ENCODE measurements around the gene CXCR1.
"Not testable (repeated sequence)": the region's sequence is repeated elsewhere in the genome, so short reads cannot be mapped to it uniquely, and the experiment has no call there.

CXCR1 gene

GRCh38 chr2:218166791-218167190, at the start of gene CXCR1:
Gene CXCR1 (minus strand): TSS chr2:218166962. CDS start chr2:218165211, 1,751 bp downstream.
- peak; percentile 3 for DNase-seq (ENCODE audit: low read depth)

GRCh38 chr2:218216336-218216673, 49.5 kb upstream of the CXCR1 start:
- DNase-seq (ENCODE audit: low read depth) = no peak

DNA sequence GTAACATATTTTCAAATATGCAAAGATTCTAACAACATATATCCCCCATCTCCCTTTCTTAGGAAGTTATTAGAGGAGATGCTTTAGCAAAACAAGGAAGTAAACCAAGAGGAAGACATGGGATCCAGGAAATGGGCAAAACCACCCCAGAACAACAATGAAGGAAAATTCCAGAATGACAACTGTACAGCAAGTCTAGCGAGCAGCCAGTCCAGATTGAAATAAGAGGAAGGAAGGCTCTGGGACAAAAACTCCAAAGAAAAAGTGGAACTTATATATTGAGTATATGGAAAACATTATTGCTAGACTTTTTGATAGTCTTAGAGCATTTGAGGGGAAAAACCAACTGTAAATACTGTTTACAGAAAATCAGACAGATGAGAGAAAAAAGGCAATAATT, 47.4 kb upstream of the CXCR1 start:
- no peak for DNase-seq (ENCODE audit: low read depth)

- no peak for DNase-seq (ENCODE audit: low read depth)
Observed at GRCh38 chr2:218209078-218209477, 42.3 kb upstream of the CXCR1 start.

- DNase-seq (ENCODE audit: low read depth) = no peak
Observed at GRCh38 chr2:218202266-218202665, 35.5 kb upstream of the CXCR1 start.

- DNase-seq (ENCODE audit: low read depth) = no peak
Observed at GRCh38 chr2:218196974-218197373, 30.2 kb upstream of the CXCR1 start.

DNA sequence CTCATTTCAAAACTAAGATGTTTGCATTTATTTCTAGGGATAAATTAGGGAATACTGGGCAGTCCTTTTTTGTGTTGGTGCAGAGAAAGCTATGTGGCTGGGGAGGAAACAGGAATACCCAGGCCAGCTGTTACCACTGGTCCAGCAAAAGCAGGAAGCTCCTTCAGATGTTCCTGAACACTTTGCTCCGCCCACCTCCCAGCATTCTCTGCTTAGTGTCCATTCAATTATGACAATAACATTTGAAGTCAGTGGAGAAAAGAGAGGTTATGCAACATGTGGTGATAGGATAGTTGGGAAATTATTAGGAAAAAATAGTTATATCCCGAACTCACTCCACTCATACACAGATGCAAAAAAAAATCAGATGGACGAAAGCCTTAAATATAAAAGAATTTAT, 28.1 kb upstream of the CXCR1 start:
- DNase-seq (ENCODE audit: low read depth) = no peak

- DNase-seq (ENCODE audit: low read depth) = no peak
Observed at GRCh38 chr2:218193701-218194100, 26.9 kb upstream of the CXCR1 start.

GRCh38 chr2:218192902-218193430, 26.2 kb upstream of the CXCR1 start:
- no peak for DNase-seq (ENCODE audit: low read depth)

DNA sequence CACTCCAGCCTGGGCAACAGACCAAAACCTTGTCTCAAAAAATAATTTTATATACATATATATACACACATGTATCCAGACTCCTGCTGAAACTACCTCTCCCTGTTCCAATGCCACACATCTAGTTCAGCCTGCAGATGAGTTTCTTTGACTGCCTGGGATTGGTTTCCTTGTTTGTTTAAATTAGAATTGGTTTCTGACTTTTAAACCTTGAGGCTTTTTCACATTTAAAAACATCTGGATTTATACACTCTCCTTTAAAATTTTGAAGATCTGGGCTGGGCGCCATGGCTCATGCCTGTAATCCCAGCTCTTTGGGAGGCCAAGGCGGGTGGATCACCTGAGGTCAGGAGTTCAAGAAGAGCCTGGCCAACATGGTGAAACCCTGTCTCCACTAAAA, 21.8 kb upstream of the CXCR1 start:
- DNase-seq (ENCODE audit: low read depth) = no peak

GRCh38 chr2:218187296-218188015, 20.7 kb upstream of the CXCR1 start:
- DNase-seq (ENCODE audit: low read depth) = no peak

GRCh38 chr2:218186876-218187275, 20.1 kb upstream of the CXCR1 start:
- no peak for DNase-seq (ENCODE audit: low read depth)

DNA sequence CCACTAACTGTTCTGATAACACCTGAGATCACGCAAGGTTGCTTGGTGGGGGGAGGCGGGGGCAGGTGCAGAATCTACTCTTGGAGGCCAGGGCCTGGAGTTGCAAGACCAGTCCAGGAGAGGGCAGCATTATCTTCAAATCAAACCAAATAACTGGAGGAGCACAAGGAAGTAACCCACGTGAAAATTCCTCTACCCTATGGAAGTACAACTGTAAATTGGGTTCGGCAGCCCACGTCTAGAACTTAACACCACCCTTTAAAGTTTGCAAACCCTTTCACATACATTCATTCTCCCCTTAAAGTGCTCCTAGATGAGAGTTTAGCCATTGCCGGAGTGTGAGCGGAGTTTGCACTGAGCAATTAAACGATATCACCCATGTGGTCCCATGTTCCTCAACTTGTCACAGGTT, 19.6 kb upstream of the CXCR1 start:
- DNase-seq (ENCODE audit: low read depth) = peak; percentile 42

- no peak for DNase-seq (ENCODE audit: low read depth)
Observed at GRCh38 chr2:218184331-218184730, 17.6 kb upstream of the CXCR1 start.

DNA sequence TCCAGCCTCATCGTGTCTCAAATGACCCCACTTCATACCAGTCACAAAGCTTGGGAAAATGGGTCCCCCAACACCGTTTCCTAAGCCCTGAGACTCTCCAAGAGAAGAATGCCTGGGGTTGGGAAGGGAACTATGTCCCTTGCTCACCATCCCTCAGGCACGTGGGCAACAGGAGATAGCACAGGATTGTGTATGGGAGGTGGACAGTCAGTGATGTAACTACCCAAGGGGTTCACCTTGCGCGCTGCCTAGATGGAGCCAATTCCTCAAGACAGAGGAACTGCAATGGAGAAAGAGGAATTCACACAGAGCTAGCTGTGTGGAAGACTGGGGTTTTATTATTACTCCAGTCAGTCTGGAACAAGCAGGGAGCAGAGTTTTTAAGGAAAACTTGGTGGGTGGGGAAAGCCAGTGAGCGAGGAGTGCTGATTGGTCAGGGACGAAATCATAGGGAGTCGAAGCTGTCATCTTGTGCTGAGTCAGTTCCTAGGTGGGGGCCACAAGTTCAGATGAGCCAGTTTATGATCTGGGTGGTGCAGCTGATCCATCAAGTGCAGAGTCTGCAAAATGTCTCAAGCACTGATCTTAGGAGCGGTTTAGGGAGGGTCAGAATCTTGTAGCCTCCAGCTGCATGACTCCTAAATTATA, 13.8 kb upstream of the CXCR1 start:
- no peak for DNase-seq (ENCODE audit: low read depth)

GRCh38 chr2:218179782-218180181, 13.0 kb upstream of the CXCR1 start:
- DNase-seq (ENCODE audit: low read depth) = no peak

- no peak for DNase-seq (ENCODE audit: low read depth)
Observed at GRCh38 chr2:218172845-218173244, 6.1 kb upstream of the CXCR1 start.

DNA sequence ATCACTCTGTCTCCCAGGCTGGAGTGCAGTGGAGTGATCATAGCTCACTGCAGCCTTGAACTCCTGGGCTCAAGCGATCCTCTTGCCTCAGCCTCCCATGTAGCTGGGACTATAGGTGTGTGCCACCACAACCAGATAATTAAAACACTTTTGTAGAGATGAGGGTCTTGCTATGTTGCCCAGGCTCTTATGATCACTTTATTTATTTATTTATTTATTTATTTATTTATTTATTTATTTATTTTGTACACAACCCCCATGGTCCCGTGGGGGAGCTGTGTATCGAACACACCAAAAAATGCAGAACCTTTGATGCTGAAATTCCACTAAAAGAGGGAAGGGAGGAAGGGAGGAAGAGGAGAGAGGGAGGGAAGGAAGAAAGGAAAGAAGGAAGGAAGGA, 5.0 kb upstream of the CXCR1 start:
- not testable (repeated sequence) for DNase-seq (ENCODE audit: low read depth)

DNA sequence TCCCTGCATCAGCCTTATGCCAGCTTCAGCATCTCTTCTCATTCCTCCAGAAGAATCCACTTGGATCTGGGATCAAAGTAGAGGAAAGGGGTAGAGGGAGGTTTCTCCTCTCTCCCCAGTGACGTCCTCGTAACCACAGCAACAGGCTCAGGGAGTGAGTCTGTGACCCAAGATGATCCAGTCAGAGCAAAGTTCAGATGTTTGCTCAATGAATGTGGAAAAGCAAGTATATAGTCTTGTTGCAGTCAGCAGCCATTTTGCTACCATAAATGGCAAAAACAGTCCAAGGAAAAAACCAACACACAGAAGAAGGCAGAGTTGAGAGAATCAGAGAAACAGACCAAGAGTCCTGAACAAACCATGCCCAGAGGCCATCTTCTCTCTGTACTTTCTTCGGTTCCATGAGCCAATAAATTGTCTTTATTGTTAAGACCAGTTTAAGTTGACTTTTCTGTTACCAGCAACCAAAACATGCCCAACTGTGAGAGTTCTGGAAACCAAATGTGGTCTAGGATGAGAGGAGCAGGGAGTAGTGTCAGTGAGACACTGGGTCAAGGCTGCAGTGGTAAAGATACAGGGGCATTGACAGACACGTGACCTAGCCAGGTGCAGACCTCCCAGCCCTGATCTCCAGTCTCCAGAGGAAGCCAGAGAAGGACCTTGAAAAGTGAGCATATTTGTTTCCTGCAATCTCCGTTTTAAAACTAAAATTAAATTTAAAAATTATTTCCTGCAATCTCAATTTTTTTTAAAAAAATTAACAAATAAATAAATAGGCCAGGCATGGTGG, 3.2 kb upstream of the CXCR1 start:
- DNase-seq (ENCODE audit: low read depth) = no peak

GRCh38 chr2:218168635-218169462, 2.1 kb upstream of the CXCR1 start:
- DNase-seq (ENCODE audit: low read depth) = peak; percentile 33

DNA sequence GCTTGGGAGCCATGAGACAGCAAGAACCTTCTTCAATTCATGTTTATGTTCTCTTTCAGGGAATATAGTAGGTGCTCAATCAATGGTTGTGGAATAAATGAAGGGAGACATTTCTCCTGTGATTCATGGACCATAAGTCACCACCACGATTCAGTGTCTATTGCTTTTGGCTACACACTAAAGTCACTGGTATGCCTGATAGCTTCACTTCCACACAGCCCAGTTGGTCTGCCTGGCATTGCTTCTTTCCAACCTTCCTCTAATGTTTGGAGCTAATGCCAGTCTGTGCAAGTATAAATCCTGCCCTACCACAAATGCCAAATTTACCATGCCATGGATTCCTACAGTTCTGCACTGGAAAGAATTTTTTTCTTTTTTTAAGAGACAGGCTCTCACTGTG, 1.3 kb upstream of the CXCR1 start:
- no peak for DNase-seq (ENCODE audit: low read depth)

GRCh38 chr2:218162814-218163213, 3.9 kb downstream of the CXCR1 start:
- DNase-seq (ENCODE audit: low read depth) = no peak
